IMR-90 (cell line): ENCODE measurements around the gene HIVEP3.

ENCODE experiments used
- CEBPB ChIP-seq: IDR thresholded peaks from 2 replicates; pipeline ENCODE4 v1.6.1; 2012; ENCODE audit warnings: low read depth, low read length, improper control_type of control experiment
- MAZ ChIP-seq: IDR thresholded peaks from 2 replicates; pipeline ENCODE4 v1.6.1; 2012; ENCODE audit warnings: low read depth, mild to moderate bottlenecking, low read length, improper control_type of control experiment, moderate library complexity, borderline replicate concordance
- POLR2A ChIP-seq: IDR thresholded peaks from 2 replicates; pipeline ENCODE4 v1.6.1; 2012; ENCODE audit warnings: mild to moderate bottlenecking, low read depth, low read length
- RAD21 ChIP-seq: IDR thresholded peaks from 2 replicates; pipeline ENCODE4 v1.6.1; 2012; ENCODE audit warnings: low read length, improper control_type of control experiment
- SMC3 ChIP-seq: fragments of 150-350 bp; IDR thresholded peaks from 2 replicates; pipeline ENCODE4 v1.6.1; 2016; ENCODE audit warnings: low read depth, mild to moderate bottlenecking, antibody characterized with exemption, low read length, moderate library complexity
- TF ChIP-seq, protein P1 (sequence below): conservative IDR thresholded peaks from 2 replicates; pipeline ENCODE4 v1.5.1; 2012; ENCODE audit warnings: mild to moderate bottlenecking, low read depth, low read length, improper control_type of control experiment

DNA sequence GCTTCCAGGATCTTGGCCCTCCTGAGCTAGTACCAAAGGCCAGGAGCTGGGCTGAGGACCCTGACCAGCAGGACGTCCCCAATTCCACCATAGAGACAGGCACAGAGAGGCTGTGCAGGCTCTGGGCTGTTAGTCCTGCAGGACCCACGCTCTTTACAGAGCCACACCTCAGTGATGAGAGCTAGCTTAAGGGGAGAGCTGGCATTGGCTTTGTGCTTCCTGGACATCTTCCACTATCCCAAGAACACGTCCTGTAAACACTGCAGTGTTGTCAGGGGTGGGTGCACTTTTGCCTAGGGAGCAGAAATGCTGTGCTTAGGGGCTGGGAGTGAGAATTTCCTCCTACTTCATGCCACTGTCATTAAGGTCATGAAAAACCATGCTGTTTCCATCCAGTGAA is 342.5 kb downstream of the HIVEP3 start:
- TF ChIP-seq POLR2A (no peak), RAD21 (no peak), SMC3 (no peak), CEBPB (no peak), MAZ (no peak)
- TF ChIP-seq, protein P1, sequence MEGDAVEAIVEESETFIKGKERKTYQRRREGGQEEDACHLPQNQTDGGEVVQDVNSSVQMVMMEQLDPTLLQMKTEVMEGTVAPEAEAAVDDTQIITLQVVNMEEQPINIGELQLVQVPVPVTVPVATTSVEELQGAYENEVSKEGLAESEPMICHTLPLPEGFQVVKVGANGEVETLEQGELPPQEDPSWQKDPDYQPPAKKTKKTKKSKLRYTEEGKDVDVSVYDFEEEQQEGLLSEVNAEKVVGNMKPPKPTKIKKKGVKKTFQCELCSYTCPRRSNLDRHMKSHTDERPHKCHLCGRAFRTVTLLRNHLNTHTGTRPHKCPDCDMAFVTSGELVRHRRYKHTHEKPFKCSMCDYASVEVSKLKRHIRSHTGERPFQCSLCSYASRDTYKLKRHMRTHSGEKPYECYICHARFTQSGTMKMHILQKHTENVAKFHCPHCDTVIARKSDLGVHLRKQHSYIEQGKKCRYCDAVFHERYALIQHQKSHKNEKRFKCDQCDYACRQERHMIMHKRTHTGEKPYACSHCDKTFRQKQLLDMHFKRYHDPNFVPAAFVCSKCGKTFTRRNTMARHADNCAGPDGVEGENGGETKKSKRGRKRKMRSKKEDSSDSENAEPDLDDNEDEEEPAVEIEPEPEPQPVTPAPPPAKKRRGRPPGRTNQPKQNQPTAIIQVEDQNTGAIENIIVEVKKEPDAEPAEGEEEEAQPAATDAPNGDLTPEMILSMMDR = no peak
